Measurements from ENCODE around the gene MAP2K5. TPM values are rescaled to one million over a fixed set of nuclear protein-coding genes. Genes with fewer than 3 reads are reported as not detected.

MAP2K5 gene
- total RNA-seq, 1 experiment from 2014 or later: 13.6 TPM

DNA sequence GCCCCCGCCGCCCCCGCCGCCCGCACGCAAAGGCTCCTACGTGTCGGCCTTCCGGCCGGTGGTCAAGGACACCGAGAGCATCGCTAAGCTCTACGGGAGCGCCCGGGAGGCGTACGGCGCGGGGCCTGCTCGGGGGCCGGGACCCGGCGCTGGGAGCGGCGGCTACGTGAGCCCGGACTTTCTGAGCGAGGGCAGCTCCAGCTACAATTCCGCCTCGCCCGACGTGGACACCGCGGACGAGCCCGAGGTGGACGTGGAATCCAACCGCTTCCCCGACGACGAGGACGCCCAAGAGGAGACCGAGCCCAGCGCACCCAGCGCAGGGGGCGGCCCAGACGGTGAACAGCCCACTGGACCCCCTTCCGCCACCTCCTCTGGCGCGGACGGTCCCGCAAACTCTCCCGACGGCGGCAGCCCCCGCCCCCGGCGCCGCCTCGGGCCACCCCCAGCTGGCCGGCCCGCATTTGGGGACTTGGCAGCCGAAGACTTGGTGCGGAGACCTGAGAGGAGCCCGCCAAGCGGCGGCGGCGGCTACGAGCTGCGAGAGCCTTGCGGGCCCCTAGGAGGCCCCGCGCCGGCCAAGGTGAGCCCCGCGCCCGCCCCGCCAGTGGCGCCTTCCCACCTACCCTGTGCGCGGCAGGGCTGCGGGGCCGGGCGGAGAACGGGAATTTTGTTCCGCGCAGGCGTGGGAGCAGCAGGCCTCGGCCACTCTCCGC lies 285.2 kb downstream of the MAP2K5 start (continued):
- TF ChIP-seq, protein P1, sequence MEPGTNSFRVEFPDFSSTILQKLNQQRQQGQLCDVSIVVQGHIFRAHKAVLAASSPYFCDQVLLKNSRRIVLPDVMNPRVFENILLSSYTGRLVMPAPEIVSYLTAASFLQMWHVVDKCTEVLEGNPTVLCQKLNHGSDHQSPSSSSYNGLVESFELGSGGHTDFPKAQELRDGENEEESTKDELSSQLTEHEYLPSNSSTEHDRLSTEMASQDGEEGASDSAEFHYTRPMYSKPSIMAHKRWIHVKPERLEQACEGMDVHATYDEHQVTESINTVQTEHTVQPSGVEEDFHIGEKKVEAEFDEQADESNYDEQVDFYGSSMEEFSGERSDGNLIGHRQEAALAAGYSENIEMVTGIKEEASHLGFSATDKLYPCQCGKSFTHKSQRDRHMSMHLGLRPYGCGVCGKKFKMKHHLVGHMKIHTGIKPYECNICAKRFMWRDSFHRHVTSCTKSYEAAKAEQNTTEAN (CRISPR knock-in tag; IDR thresholded peaks at IDR 0.05): no peak
- TF ChIP-seq, protein P2, sequence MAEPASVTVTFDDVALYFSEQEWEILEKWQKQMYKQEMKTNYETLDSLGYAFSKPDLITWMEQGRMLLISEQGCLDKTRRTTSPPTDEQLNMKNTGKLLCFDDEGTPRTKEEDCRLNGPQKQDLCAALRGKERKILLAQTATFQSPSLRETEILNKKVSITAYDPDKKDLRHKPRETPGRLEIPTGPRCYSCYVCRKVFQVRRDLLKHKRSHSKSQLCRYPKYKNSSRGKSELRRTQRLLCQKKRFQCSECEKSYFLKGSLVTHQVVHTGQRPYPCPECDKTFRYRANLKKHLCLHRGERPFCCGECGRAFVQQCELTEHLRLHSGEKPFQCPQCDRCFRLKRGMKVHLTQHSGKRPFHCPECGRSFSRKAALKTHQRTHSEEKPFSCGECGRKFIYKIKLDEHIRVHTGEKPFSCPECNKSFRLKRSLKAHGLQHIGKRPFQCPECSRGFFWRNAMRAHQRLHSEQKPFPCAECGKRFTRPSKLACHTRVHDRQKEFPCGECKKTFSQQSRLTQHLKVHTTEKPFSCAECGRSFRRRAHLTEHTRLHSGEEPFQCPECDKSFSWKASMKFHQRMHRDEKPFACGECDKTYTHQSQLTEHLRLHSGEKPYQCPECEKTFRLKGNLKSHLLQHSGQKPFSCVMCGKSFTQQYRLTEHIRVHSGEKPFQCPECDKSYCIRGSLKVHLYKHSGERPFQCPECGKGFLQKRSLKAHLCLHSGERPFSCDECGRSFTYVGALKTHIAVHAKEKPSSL (CRISPR knock-in tag; conservative IDR thresholded peaks at IDR 0.05): no peak
- no peak for TF ChIP-seq ESRRA (CRISPR knock-in tag; IDR thresholded peaks at IDR 0.05; ENCODE audit: borderline replicate concordance)

DNA sequence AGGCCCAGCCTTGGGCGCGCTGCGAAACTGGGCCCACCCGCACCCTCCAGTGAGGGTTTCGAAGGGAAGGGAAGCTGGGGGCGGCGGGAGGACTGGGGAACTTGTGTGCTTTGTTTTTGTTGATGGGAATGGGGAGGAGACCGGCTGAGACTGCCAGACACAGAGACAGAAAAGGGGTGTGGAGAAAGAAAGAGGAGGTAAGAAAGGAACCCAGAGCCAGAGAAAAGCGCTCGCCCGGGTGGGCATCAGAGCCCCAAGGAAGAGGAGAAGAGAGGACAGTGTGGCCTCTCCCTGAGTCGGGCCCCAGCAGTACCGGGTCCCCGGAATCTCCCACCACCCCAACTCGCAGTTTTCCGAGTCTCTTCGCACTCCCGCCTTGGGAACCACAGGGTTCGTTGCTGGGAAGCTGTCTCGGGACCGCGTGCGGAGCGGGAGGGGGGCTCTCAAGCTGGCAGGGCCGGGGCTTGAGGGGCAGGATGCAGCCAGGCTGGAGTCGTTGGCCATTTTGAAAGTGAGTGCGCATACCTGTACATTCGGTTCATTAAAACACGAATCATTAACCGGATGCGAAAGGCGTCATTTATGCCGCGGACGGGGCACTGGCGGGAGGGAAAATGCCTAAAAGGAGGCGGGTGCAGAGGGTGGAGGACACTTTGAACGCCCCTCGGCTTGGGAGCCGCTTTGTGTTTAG lies 285.9 kb downstream of the MAP2K5 start:
- DNase-seq (ENCODE audit: low spot score): peak; percentile 12
- ATAC-seq: no peak
- CTCF ChIA-PET: interaction anchor here (1.1 kb wide), 1 partner anchor 8 kb away, joined by 3 read pairs; no protein-coding TSS in a partner anchor
- Mint-ChIP-seq H3K4me3 (peak overlapping the region; percentile 59), H3K36me3 (no peaks in the 10 kb centered on the region; the same call in 1 of the 2 replicates), H3K27ac (no peak overlapping the region), H3K4me1 (peaks cover 55% of the 10 kb centered on the region), H3K27me3 (ENCODE audit: low read depth) (peaks cover 97% of the 10 kb centered on the region), H3K9me3 (no peaks in the 10 kb centered on the region)
- POLR2A ChIA-PET: no interaction called here
- TF ChIP-seq, protein P3, sequence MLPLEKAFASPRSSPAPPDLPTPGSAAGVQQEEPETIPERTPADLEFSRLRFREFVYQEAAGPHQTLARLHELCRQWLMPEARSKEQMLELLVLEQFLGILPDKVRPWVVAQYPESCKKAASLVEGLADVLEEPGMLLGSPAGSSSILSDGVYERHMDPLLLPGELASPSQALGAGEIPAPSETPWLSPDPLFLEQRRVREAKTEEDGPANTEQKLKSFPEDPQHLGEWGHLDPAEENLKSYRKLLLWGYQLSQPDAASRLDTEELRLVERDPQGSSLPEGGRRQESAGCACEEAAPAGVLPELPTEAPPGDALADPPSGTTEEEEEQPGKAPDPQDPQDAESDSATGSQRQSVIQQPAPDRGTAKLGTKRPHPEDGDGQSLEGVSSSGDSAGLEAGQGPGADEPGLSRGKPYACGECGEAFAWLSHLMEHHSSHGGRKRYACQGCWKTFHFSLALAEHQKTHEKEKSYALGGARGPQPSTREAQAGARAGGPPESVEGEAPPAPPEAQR (CRISPR knock-in tag; IDR thresholded peaks at IDR 0.05): no peak
- TF ChIP-seq, protein P4, sequence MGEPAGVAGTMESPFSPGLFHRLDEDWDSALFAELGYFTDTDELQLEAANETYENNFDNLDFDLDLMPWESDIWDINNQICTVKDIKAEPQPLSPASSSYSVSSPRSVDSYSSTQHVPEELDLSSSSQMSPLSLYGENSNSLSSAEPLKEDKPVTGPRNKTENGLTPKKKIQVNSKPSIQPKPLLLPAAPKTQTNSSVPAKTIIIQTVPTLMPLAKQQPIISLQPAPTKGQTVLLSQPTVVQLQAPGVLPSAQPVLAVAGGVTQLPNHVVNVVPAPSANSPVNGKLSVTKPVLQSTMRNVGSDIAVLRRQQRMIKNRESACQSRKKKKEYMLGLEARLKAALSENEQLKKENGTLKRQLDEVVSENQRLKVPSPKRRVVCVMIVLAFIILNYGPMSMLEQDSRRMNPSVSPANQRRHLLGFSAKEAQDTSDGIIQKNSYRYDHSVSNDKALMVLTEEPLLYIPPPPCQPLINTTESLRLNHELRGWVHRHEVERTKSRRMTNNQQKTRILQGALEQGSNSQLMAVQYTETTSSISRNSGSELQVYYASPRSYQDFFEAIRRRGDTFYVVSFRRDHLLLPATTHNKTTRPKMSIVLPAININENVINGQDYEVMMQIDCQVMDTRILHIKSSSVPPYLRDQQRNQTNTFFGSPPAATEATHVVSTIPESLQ (CRISPR knock-in tag; IDR thresholded peaks at IDR 0.05): no peak
- TF ChIP-seq, protein P5, sequence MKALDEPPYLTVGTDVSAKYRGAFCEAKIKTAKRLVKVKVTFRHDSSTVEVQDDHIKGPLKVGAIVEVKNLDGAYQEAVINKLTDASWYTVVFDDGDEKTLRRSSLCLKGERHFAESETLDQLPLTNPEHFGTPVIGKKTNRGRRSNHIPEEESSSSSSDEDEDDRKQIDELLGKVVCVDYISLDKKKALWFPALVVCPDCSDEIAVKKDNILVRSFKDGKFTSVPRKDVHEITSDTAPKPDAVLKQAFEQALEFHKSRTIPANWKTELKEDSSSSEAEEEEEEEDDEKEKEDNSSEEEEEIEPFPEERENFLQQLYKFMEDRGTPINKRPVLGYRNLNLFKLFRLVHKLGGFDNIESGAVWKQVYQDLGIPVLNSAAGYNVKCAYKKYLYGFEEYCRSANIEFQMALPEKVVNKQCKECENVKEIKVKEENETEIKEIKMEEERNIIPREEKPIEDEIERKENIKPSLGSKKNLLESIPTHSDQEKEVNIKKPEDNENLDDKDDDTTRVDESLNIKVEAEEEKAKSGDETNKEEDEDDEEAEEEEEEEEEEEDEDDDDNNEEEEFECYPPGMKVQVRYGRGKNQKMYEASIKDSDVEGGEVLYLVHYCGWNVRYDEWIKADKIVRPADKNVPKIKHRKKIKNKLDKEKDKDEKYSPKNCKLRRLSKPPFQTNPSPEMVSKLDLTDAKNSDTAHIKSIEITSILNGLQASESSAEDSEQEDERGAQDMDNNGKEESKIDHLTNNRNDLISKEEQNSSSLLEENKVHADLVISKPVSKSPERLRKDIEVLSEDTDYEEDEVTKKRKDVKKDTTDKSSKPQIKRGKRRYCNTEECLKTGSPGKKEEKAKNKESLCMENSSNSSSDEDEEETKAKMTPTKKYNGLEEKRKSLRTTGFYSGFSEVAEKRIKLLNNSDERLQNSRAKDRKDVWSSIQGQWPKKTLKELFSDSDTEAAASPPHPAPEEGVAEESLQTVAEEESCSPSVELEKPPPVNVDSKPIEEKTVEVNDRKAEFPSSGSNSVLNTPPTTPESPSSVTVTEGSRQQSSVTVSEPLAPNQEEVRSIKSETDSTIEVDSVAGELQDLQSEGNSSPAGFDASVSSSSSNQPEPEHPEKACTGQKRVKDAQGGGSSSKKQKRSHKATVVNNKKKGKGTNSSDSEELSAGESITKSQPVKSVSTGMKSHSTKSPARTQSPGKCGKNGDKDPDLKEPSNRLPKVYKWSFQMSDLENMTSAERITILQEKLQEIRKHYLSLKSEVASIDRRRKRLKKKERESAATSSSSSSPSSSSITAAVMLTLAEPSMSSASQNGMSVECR (CRISPR knock-in tag; IDR thresholded peaks at IDR 0.05; ENCODE audit: borderline replicate concordance): no peak
- no peak for TF ChIP-seq GABPB1 (CRISPR knock-in tag; IDR thresholded peaks at IDR 0.05)
- no peak for TF ChIP-seq PRRX2 (CRISPR knock-in tag; IDR thresholded peaks at IDR 0.05)
- TF ChIP-seq SMAD4 (CRISPR knock-in tag; IDR thresholded peaks at IDR 0.05): no peak
- TF ChIP-seq, protein P6, sequence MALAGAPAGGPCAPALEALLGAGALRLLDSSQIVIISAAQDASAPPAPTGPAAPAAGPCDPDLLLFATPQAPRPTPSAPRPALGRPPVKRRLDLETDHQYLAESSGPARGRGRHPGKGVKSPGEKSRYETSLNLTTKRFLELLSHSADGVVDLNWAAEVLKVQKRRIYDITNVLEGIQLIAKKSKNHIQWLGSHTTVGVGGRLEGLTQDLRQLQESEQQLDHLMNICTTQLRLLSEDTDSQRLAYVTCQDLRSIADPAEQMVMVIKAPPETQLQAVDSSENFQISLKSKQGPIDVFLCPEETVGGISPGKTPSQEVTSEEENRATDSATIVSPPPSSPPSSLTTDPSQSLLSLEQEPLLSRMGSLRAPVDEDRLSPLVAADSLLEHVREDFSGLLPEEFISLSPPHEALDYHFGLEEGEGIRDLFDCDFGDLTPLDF (CRISPR knock-in tag; IDR thresholded peaks at IDR 0.05): no peak
- no peak for TF ChIP-seq ZNF423 (CRISPR knock-in tag; IDR thresholded peaks at IDR 0.05)
- TF ChIP-seq TCF7 (CRISPR knock-in tag; IDR thresholded peaks at IDR 0.05; ENCODE audit: low read depth): no peak
- no peak for TF ChIP-seq ZNF671 (CRISPR knock-in tag; IDR thresholded peaks at IDR 0.05)
- TF ChIP-seq, protein P7, sequence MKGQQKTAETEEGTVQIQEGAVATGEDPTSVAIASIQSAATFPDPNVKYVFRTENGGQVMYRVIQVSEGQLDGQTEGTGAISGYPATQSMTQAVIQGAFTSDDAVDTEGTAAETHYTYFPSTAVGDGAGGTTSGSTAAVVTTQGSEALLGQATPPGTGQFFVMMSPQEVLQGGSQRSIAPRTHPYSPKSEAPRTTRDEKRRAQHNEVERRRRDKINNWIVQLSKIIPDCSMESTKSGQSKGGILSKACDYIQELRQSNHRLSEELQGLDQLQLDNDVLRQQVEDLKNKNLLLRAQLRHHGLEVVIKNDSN (CRISPR knock-in tag; IDR thresholded peaks at IDR 0.05): no peak
- no peak for TF ChIP-seq ELF4 (CRISPR knock-in tag; IDR thresholded peaks at IDR 0.05; ENCODE audit: low read depth)
- TF ChIP-seq HMGA2 (CRISPR knock-in tag; IDR thresholded peaks at IDR 0.05): no peak
- TF ChIP-seq, protein P8, sequence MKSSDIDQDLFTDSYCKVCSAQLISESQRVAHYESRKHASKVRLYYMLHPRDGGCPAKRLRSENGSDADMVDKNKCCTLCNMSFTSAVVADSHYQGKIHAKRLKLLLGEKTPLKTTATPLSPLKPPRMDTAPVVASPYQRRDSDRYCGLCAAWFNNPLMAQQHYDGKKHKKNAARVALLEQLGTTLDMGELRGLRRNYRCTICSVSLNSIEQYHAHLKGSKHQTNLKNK (CRISPR knock-in tag; IDR thresholded peaks at IDR 0.05): no peak
- TF ChIP-seq, protein P9, sequence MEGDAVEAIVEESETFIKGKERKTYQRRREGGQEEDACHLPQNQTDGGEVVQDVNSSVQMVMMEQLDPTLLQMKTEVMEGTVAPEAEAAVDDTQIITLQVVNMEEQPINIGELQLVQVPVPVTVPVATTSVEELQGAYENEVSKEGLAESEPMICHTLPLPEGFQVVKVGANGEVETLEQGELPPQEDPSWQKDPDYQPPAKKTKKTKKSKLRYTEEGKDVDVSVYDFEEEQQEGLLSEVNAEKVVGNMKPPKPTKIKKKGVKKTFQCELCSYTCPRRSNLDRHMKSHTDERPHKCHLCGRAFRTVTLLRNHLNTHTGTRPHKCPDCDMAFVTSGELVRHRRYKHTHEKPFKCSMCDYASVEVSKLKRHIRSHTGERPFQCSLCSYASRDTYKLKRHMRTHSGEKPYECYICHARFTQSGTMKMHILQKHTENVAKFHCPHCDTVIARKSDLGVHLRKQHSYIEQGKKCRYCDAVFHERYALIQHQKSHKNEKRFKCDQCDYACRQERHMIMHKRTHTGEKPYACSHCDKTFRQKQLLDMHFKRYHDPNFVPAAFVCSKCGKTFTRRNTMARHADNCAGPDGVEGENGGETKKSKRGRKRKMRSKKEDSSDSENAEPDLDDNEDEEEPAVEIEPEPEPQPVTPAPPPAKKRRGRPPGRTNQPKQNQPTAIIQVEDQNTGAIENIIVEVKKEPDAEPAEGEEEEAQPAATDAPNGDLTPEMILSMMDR (IDR thresholded peaks at IDR 0.05): no peak

Data from WTC11 (cell line).